Colonic mucosa (tissue), 4 donors: ENCODE results near the gene WDR26. TPM values are rescaled to one million over a fixed set of nuclear protein-coding genes. Genes with fewer than 3 reads are reported as not detected.
"Not testable (repeated sequence)": the region's sequence is repeated elsewhere in the genome, so short reads cannot be mapped to it uniquely, and the experiment has no call there.

Source experiments
- DNase-seq: peaks from one replicate; pipeline ENCODE4 v3.0.0-alpha.2; 2020
- H3K27ac ChIP-seq: fragments of 200-600 bp; one replicate; pipeline ENCODE4 v1.8.0; 2021
- H3K27me3 ChIP-seq: fragments of 200-600 bp; one replicate; pipeline ENCODE4 v1.8.0; 2021
- H3K36me3 ChIP-seq: fragments of 200-600 bp; one replicate; pipeline ENCODE4 v1.8.0; 2021
- H3K4me1 ChIP-seq: fragments of 200-600 bp; one replicate; pipeline ENCODE4 v1.8.0; 2021; ENCODE audit warnings: mild to moderate bottlenecking
- H3K4me3 ChIP-seq: fragments of 200-600 bp; one replicate; pipeline ENCODE4 v1.8.0; 2021
- H3K9ac ChIP-seq, 2 donors: one replicate each; pipeline ENCODE4 v1.7.0; 2013; ENCODE audit warnings: control low read depth in 2 of 2, low read depth in 2 of 2, low read length in 2 of 2
- H3K9me3 ChIP-seq: fragments of 200-600 bp; one replicate; pipeline ENCODE4 v1.8.0; 2021
- CTCF ChIP-seq: fragments of 200-600 bp; IDR thresholded peaks from one replicate; pipeline ENCODE4 v1.8.0; 2022; ENCODE audit warnings: antibody characterized with exemption, mild to moderate bottlenecking
- intact Hi-C: fragments of 100-400 bp; cut with DNase I; formaldehyde crosslinking; loops from one replicate; pipeline ENCODE4 v1.14.1; 2022
- total RNA-seq, 2 donors: library from RNA; stranded (reverse); fragmentation: NEBNext Ultra II Directional in 1 of 2; extraction: Animal tissue kit (Norgen Biotek cat#: 25700) in 1 of 2; gene quantifications; one replicate each; pipeline ENCODE4 v1.2.1, GENCODE V29; 2021
- donor health status: healthy.
- donor health status: DM: no; HTN: no; CAD: no.
- donor health status: DM: no; HTN: no; CAD: no.

WDR26 gene
- 10 to 100 TPM; 53.5 to 78.4 TPM for total RNA-seq

- no peaks in the 10 kb centered on the region for H3K36me3 ChIP-seq
- peak within 1 kb of the TSS; percentile 93 for H3K27ac ChIP-seq
- peak within 1 kb of the TSS; percentile 92 for H3K4me3 ChIP-seq
- peak; percentile 91 for DNase-seq
- H3K4me1 ChIP-seq, result peaks cover 7% of the 10 kb centered on the region
- H3K27me3 ChIP-seq, result no peaks in the 10 kb centered on the region
- intact Hi-C loops, result loop anchor here (5.0 kb wide), 1 partner anchor 78 kb away; the partner anchor contains the start of gene CNIH4
- TF ChIP-seq CTCF, result no peak
- peak within 1 kb of the TSS; percentile 86 to 96 for H3K9ac ChIP-seq
- H3K9me3 ChIP-seq, result no peaks in the 10 kb centered on the region
Measured at GRCh38 chr1:224434691-224435317, at the start of gene WDR26. Gene WDR26, minus strand, starts transcription at chr1:224434797.

DNA sequence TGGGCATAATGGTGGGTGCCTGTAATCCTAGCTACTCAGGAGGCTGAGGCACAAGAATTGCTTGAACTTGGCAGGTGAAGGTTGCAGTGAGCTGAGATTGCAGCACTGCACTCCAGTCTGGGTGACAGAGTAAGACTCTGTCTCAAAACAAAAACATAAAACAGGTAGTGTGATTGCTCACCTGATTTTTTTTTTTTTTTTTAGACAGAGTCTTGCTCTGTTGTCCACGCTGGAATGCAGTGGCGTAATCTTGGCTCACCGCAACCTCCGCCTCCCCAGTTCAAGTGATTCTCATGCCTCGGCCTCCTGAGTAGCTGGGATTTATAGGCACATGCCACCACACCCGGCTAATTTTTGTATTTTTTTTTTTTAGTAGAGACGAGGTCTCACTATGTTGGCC is 48.6 kb upstream of the WDR26 start:
- H3K27me3 ChIP-seq, H3K4me3 ChIP-seq, H3K9me3 ChIP-seq, DNase-seq, H3K27ac ChIP-seq, H3K9ac ChIP-seq, intact Hi-C loops, H3K36me3 ChIP-seq, H3K4me1 ChIP-seq: not testable (repeated sequence)

- no peak overlapping the region for H3K9ac ChIP-seq
- no peaks in the 10 kb centered on the region for H3K27me3 ChIP-seq
- no peak for TF ChIP-seq CTCF
- intact Hi-C loops, result no loop called here
- H3K27ac ChIP-seq, result no peak overlapping the region
- H3K4me1 ChIP-seq, result no peaks in the 10 kb centered on the region
- H3K4me3 ChIP-seq, result no peak overlapping the region
- H3K36me3 ChIP-seq, result no peaks in the 10 kb centered on the region
- no peak for DNase-seq
- H3K9me3 ChIP-seq, result no peaks in the 10 kb centered on the region
Measured at GRCh38 chr1:224482619-224483018, 48.0 kb upstream of the WDR26 start.

DNA sequence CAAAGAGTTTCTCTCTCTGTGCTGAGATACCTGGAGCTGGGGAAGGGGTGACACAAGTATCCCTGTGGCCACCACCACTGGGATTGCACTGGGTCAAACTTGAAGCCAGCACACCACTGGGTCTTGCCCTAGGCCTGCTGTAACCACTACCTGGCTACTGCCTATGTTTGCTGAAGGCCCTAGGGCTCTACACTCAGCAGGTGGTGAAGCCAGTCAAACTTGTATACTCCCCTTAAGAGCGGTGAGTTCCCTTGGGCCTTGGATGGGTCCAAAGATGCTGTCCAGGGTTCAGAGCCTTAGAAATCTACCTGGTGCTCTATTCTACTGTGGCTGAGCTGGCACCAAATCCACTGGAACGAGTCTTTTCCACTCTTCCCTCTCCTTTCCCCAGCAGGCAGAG is 47.0 kb upstream of the WDR26 start:
- no peak for DNase-seq
- no peak for TF ChIP-seq CTCF
- Histone ChIP-seq H3K27me3 (no peaks in the 10 kb centered on the region), H3K4me3 (no peak overlapping the region), H3K36me3 (no peaks in the 10 kb centered on the region), H3K27ac (no peak overlapping the region), H3K4me1 (no peaks in the 10 kb centered on the region), H3K9ac (no peak overlapping the region), H3K9me3 (no peaks in the 10 kb centered on the region)
- intact Hi-C loops, result no loop called here

DNA sequence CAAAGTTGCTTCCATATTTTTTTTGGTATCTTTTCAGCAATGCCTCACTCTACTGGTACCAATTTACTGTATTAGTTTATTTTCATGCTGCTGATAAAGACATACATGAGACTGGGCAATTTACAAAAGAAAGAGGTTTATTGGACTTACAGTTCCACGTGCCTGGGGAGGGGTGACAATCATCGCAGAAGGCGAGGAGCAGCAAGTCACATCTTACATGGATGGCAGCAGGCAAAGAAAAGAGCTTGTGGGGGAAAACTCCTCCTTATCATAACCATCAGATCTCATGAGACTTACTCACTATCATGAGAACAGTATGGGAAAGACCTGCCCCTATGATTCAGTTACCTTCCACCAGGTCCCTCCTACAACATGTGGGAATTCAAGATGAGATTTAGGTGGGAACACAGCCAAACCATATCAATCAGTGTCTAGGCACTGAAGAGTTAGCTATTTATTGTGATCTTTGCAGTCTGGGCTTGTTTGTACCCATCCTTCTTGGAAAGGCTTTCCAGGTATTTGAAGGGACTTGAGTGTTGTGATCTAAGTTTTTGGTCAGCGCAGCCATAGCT is 46.4 kb upstream of the WDR26 start:
- H3K4me1 ChIP-seq, intact Hi-C loops, H3K27ac ChIP-seq, H3K4me3 ChIP-seq, H3K9me3 ChIP-seq, DNase-seq, H3K36me3 ChIP-seq, H3K9ac ChIP-seq, H3K27me3 ChIP-seq: not testable (repeated sequence)

DNA sequence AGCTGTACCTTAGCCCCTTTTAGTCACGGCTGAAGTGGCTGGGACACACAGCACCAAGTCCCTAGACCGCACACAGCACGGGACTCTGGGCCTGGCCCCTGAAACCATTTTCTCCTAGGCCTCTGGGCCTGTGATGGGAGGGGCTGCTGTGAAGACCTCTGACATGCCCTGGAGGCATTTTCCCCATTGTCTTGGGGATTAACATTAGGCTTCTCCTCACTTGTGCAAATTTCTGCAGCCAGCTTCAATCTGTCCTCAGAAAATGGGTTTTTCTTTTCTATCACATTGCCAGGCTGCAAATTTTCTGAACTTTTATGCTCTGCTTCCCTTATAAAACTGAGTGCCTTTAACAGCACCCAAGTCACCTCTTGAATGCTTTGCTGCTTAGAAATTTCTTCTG is 45.6 kb upstream of the WDR26 start:
- H3K36me3 ChIP-seq, DNase-seq, H3K4me3 ChIP-seq, H3K9ac ChIP-seq, H3K27ac ChIP-seq, H3K27me3 ChIP-seq, intact Hi-C loops, H3K4me1 ChIP-seq, H3K9me3 ChIP-seq: not testable (repeated sequence)

DNA sequence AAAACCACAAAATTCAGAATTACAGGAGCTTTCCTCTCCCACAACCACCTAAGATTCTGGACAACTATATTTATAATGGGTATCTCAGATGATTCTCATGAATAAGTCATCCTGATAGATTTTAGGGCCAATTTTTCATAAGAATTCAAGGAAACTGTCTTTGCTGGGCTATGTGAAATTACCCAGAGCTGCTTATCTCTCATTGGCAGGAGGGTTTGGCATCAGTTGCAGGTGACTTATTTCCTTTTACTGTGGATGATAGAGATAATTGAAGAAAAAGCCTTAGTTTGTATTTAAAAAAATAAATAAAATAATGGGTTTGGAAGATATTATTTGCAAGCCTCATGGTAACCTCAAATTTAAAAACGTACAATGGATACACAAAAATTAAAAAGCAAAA is 38.2 kb upstream of the WDR26 start:
- no peak overlapping the region for H3K27ac ChIP-seq
- H3K27me3 ChIP-seq, result no peaks in the 10 kb centered on the region
- no peak overlapping the region for H3K4me3 ChIP-seq
- intact Hi-C loops, result no loop called here
- DNase-seq, result no peak
- no peaks in the 10 kb centered on the region for H3K36me3 ChIP-seq
- no peak overlapping the region for H3K9ac ChIP-seq
- H3K4me1 ChIP-seq, result no peaks in the 10 kb centered on the region
- H3K9me3 ChIP-seq, result no peaks in the 10 kb centered on the region
- no peak for TF ChIP-seq CTCF
